GM21619 (cell line): ENCODE measurements around the gene CARMIL3.

ENCODE experiments used
- ATAC-seq: cut with Tn5 transposase; IDR thresholded peaks from one replicate; pipeline ENCODE4 v1.9.1; 2021; ENCODE audit not compliant: unreplicated experiment

CARMIL3 gene

DNA sequence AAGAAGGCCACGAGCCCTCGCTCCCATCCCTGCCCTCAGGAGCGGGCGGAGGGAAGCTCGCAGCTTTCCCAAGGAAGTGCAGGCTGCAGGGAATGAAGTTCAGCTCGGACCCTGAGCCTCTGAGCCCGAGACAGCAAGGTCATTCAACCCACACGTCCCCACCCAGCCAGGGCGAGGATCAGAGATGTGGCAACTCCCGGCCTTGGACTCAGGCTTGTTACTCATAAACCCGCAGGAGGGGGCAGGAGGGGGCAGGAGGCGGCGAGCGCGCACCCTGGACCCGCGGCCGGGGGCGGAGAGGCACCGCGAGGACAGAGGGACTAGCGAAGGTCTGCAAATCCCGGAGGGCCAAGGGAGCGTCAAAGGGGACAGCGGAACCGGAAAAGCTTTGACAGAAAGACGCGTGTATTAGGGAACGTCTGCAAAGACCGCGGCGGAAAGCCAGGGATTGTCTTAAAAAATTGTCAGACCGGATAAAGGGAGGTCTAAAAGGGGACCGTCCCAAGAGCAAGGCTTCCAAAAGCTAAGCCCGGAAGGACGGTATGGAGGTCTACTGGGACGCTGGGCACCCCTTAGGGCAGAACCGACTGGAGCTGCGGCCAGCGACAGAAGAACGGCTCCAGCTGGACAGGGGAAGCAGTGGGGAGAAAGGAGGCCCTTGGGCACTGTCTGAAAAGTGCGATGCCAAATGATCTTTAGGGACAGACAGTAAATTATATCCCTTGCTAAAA, 62.2 kb downstream of the CARMIL3 start:
- ATAC-seq = peak; percentile 30

DNA sequence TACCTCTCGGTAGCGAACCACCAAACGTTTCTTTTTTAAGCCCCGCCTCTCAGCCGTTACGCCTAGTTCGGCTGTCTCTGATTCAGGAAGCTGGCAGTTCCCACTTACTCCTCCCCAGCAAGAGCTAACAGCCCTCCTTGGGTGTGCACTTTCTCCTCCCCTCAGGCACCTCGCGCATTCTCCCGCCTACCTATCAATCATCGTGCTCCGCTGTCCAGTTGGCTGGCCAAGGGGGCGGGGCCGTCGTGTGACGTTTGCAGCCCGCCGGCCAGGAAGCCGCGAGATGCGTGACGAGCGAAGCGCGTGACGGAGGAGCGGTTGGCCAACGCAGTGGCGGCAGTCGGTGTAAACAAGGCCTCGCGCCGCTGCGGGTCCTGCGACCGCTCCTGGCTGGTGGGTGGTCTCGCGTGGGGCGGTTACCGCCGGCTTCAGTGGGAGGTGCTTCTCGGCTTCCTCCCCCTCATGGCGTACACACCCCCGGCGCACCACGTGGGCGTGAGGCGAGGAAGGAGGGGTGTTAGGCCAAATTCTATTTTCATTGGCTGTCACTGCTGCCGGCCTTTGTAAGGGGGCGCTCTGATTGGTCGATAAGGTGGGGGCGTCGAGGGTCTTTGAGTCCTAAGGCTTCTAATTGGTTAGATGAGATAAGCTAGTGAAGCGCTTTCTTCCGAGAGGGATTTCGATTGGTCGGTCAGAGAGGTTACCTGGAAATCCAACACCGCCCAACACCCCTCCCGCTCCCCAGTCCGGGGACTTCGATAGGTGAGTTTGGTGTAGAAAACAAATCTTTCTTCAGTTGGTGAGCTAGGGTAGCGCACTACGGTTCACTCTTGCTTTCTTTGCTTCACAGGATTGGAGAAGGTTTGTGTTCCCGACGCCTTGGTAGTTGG, 63.0 kb downstream of the CARMIL3 start, which contains the start of the genes DCAF11 and NRL:
DCAF11 (plus strand) TSS at position 246 of the 890 bp plus-strand sequence. CDS start 818 bp downstream, outside the sequence.
NRL (minus strand) TSS at position 418 of the 890 bp plus-strand sequence. CDS start 32,101 bp downstream, outside the sequence.
- ATAC-seq = peak; percentile 85

DNA sequence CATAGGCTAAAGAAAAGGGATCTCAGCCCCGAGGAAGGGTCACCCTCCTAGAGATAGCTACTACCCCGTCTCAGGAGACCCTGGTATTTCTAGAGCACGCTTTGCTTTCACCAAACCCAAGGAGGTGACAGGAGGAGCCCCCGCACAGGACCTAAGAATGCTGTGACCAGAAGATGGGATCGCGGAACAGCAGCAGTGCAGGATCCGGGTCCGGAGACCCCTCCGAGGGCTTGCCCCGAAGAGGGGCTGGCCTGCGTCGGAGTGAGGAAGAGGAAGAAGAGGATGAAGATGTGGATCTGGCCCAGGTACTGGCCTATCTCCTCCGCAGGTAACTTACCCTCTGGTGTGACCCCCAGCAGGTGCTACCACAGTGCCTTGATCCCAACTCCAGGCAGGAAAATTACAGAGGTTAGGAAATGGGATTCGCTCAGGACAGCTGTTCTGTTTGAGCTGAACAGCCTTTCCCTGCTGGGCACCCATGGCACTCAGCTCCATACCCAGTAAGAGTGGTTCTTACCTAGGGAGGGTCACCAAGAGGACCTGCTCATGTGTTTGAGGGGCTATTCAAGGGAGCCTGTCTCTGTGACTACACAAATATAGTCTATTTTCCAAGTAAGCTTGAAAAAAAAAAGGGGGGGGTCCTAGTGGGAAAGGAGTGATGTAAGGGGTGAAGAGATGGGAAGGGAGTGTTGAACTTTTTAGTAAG, 63.8 kb downstream of the CARMIL3 start:
- no peak for ATAC-seq

DNA sequence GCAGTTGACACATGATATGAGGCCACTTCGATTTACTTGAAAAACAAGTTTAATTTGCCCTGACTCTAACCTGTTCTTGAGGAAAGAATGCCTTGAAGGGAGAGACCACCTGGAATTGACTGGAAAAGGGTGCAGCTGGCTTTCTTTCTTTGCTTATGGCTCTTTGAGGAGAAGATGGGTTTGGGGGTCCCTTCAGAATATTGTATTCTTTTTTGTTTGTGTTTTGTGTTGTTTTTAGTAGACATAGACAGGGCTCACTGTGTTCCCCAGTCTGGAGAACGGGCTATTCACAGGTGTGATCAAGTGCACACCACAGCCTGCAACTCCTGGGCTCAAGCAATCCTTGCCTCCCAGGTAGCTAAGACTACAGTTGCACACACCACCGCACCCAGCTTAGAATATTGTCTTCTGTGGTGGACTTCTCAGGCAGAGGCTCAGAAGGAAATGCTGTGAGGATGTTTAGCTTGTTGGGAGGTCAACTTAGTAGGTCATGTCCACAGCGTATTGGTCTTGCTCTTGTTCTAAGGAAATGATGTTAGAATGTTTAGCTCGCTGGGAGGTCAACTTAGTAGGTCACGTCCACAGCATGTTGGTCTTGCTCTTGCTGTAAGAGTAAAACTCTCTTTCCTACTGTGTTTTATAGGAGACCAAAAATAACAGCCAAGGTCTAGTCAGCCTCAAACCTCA, 64.5 kb downstream of the CARMIL3 start:
- no peak for ATAC-seq

DNA sequence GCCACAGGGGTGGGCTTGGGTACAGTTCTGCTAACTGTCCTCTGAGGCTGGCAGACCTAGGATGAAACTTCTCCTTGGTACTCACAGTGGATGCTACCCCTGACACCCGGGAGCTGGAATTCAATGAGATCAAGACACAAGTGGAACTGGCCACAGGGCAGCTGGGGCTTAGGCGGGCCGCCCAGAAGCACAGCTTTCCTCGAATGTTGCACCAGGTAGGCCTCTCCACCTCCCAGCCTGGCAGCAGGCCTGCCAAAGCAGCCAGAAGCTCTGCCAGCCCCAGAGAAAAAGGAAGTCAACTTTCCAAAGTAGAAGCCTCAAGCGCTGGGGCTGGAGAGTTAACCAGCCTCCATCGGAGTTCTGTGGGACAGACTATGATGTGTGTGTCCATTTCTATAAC, 65.4 kb downstream of the CARMIL3 start:
- no peak for ATAC-seq
